Neural progenitor cell (in vitro differentiated cells): ENCODE measurements around the gene SLC27A4.

Experiments
- CTCF ChIP-seq: fragments of 200-600 bp; sonication (generic); IDR thresholded peaks from 2 replicates; pipeline ENCODE4 v1.5.1; 2017; ENCODE audit warnings: antibody characterized with exemption, mild to moderate bottlenecking
- EZH2 ChIP-seq: fragments of 200-600 bp; sonication (generic); IDR thresholded peaks from 2 replicates; pipeline ENCODE4 v1.6.1; 2017; ENCODE audit warnings: antibody characterized with exemption, mild to moderate bottlenecking, moderate library complexity
- EZH2phosphoT487 ChIP-seq: fragments of 200-600 bp; sonication (generic); IDR thresholded peaks from 2 replicates; pipeline ENCODE4 v1.6.1; 2017; ENCODE audit warnings: antibody characterized with exemption

GRCh38 chr9:128393145-128393775, 52.9 kb downstream of the SLC27A4 start:
- TF ChIP-seq CTCF (peak; percentile 3), EZH2 (no peak), EZH2phosphoT487 (no peak)
